Activated T-helper 17 cell treated with anti-CD3 and anti-CD28 coated beads, Interleukin-2, amount 50 U/mL, for 72 hours (primary cell): Measurements from ENCODE around the gene RNF38. TPM values are rescaled to one million over a fixed set of nuclear protein-coding genes. Genes with fewer than 3 reads are reported as not detected.
"Not testable (repeated sequence)": the region's sequence is repeated elsewhere in the genome, so short reads cannot be mapped to it uniquely, and the experiment has no call there.

ENCODE experiments used
- ATAC-seq: fragments of 150-1000 bp; cut with Tn5 transposase; replicated peaks from 2 replicates; pipeline ENCODE4 v1.10.0; 2021; ENCODE audit warnings: mild to moderate bottlenecking, moderate library complexity
- H3K27ac Mint-ChIP-seq: one replicate; pipeline ENCODE4 v1.8.0; 2022; ENCODE audit warnings: mixed read lengths
- H3K27me3 Mint-ChIP-seq: one replicate; pipeline ENCODE4 v1.8.0; 2022; ENCODE audit warnings: mixed read lengths
- H3K36me3 Mint-ChIP-seq: one replicate; pipeline ENCODE4 v1.8.0; 2022; ENCODE audit warnings: low read depth, mild to moderate bottlenecking, mixed read lengths
- H3K4me1 Mint-ChIP-seq: one replicate; pipeline ENCODE4 v1.8.0; 2022; ENCODE audit warnings: mixed read lengths
- H3K4me3 Mint-ChIP-seq: one replicate; pipeline ENCODE4 v1.8.0; 2022; ENCODE audit warnings: mild to moderate bottlenecking, mixed read lengths
- H3K9me3 Mint-ChIP-seq: one replicate; pipeline ENCODE4 v1.8.0; 2022; ENCODE audit warnings: mixed read lengths
- total RNA-seq, 2 donors: library from RNA; stranded (reverse); gene quantifications; one replicate each; pipeline ENCODE4 v1.2.3, GENCODE V29; 2022

Gene RNF38
- total RNA-seq = 10 to 100 TPM; 39.1 to 39.3 TPM

- H3K4me3 Mint-ChIP-seq = peak within 1 kb of the TSS; percentile 91
- no peak for ATAC-seq
- no peaks in the 10 kb centered on the region for H3K9me3 Mint-ChIP-seq
- H3K27me3 Mint-ChIP-seq = no peaks in the 10 kb centered on the region
- peaks cover 26% of the 10 kb centered on the region for H3K4me1 Mint-ChIP-seq
- peaks cover 19% of the 10 kb centered on the region for H3K36me3 Mint-ChIP-seq
- H3K27ac Mint-ChIP-seq = peak within 1 kb of the TSS; percentile 89
Measured at GRCh38 chr9:36399980-36400331, at the start of gene RNF38. TSS of gene RNF38 (minus strand) at chr9:36400269. CDS start at chr9:36400108, 161 bp downstream.

GRCh38 chr9:36448555-36448954 lies 48.5 kb upstream of the RNF38 start:
- ATAC-seq, H3K27me3 Mint-ChIP-seq, H3K4me3 Mint-ChIP-seq, H3K27ac Mint-ChIP-seq, H3K9me3 Mint-ChIP-seq, H3K36me3 Mint-ChIP-seq: not testable (repeated sequence)
- H3K4me1 Mint-ChIP-seq = peaks cover 13% of the 10 kb centered on the region

- Mint-ChIP-seq H3K27ac (no peak overlapping the region), H3K27me3 (no peaks in the 10 kb centered on the region), H3K4me1 (peaks cover 13% of the 10 kb centered on the region), H3K4me3 (no peak overlapping the region), H3K9me3 (no peaks in the 10 kb centered on the region), H3K36me3 (no peaks in the 10 kb centered on the region)
- no peak for ATAC-seq
Measured at GRCh38 chr9:36448017-36448416, 47.9 kb upstream of the RNF38 start.

GRCh38 chr9:36446678-36447077 lies 46.6 kb upstream of the RNF38 start:
- not testable (repeated sequence) for H3K27ac Mint-ChIP-seq, H3K27me3 Mint-ChIP-seq, H3K4me3 Mint-ChIP-seq, H3K9me3 Mint-ChIP-seq, ATAC-seq, H3K36me3 Mint-ChIP-seq
- peaks cover 13% of the 10 kb centered on the region for H3K4me1 Mint-ChIP-seq

DNA sequence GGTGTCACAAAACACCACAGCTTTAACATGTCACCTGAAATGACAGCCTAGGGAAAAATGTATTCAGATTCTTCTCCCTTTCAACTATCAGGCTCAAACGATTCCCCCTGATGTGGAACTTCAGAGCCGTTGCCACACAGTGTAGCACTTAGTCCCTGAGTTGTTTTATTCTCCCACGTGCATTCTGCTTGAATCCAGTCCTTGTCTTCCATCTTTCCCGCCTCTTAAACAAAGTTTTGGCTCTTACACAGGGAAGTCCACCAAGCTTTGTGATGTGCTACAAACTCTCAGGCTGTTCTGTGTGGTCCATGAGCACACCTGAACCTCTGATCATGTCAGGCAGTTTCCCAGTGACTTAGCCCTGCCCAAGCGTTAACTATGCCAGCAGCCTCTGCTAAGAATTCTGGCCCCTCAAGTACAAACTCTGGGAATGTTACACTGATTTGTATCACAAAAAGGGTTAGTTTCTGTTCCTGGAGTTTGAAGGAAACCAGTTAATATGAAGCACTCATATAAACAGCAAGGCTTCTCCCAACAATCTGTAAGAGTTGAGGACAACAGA lies 45.8 kb upstream of the RNF38 start:
- no peak overlapping the region for H3K4me3 Mint-ChIP-seq
- no peaks in the 10 kb centered on the region for H3K9me3 Mint-ChIP-seq
- peaks cover 13% of the 10 kb centered on the region for H3K4me1 Mint-ChIP-seq
- no peak overlapping the region for H3K27ac Mint-ChIP-seq
- H3K36me3 Mint-ChIP-seq = no peaks in the 10 kb centered on the region
- ATAC-seq = no peak
- H3K27me3 Mint-ChIP-seq = no peaks in the 10 kb centered on the region

GRCh38 chr9:36444203-36444602 lies 44.1 kb upstream of the RNF38 start:
- Mint-ChIP-seq H3K9me3 (no peaks in the 10 kb centered on the region), H3K4me3 (no peak overlapping the region), H3K36me3 (no peaks in the 10 kb centered on the region), H3K27me3 (no peaks in the 10 kb centered on the region), H3K4me1 (peaks cover 13% of the 10 kb centered on the region), H3K27ac (peak overlapping the region; percentile 20)
- no peak for ATAC-seq

DNA sequence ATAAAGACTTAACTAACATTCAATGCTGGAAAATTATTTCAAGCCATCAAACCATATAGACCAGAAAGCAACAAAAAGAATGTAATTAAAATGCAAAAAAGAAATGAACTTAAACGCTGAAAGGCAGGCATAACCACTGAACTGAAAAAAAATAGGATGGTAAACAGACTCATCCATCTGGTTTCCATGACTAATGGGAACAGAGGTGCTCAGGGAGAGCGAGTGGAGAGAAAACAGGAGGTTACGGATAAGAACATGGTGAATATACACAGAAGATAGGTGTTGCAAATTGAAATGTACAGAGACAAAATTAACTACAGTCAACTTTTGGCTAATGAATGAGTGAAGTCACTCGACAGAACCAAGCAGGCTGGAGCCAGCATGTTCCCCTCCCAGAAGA lies 43.5 kb upstream of the RNF38 start:
- Mint-ChIP-seq H3K36me3 (no peaks in the 10 kb centered on the region), H3K9me3 (no peaks in the 10 kb centered on the region), H3K4me3 (no peak overlapping the region), H3K27ac (peak overlapping the region; percentile 20), H3K27me3 (no peaks in the 10 kb centered on the region), H3K4me1 (peaks cover 13% of the 10 kb centered on the region)
- no peak for ATAC-seq

DNA sequence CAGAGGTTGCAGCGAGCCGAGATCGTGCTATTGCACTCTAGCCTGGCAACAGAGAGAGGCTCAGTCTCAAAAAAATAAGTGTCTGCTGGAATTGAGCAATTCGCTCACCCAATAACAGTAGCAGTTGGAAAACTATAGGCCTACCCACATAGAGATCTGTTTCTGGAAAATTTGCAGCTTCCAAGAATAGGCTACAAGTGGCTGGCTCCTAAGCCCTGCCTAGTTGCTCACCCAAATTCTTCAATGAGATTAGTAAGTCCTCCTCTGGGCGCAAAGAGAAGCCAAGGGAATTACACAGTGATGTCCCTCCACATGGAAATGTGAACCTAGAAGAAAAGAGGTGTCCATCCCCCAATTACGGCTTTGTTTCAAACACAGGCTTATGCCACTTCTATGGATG lies 42.6 kb upstream of the RNF38 start:
- Mint-ChIP-seq H3K27ac (no peak overlapping the region), H3K4me1 (peaks cover 13% of the 10 kb centered on the region)

GRCh38 chr9:36441966-36442365 lies 41.9 kb upstream of the RNF38 start:
- ATAC-seq = no peak

More for the DNA sequence above, 42.6 kb upstream of the RNF38 start:
- no peaks in the 10 kb centered on the region for H3K9me3 Mint-ChIP-seq
- no peaks in the 10 kb centered on the region for H3K27me3 Mint-ChIP-seq
- H3K4me3 Mint-ChIP-seq = no peak overlapping the region
- H3K36me3 Mint-ChIP-seq = no peaks in the 10 kb centered on the region
- ATAC-seq = no peak

DNA sequence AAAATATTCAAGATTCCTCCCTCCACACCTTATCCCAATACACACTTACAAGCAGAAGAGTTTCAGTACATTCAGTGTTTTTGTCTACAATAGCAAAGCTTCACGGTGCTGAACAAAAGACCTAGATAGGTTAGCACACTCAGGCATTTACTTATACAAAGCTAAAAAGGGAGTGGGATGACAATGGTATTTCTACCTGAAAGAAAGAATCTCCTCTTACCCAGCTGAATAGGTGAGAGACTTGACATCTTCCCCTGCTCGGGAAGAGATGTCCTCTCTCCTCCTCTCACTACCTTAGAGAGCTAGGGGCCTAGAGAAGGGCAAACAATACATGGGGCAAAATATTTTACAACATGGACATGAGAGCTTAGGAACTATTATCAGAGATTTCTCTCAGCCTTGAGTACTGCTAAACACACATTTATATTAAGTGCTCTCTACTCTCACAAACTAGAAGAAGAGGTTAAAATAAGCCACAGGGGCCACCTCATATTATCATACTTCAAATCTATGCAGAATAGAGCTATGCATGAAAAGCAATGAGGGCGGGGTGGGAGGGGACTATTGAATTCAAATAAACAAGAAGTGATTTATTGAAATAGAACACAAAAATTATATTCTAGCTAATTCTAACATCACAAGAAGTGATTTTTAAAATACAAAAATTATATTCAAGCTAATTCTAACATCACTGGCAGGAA lies 38.6 kb upstream of the RNF38 start:
- Mint-ChIP-seq H3K9me3 (no peaks in the 10 kb centered on the region), H3K4me1 (peaks cover 4% of the 10 kb centered on the region)

More at GRCh38 chr9:36441966-36442365, 41.9 kb upstream of the RNF38 start:
- Mint-ChIP-seq H3K9me3 (no peaks in the 10 kb centered on the region), H3K36me3 (no peaks in the 10 kb centered on the region), H3K27me3 (no peaks in the 10 kb centered on the region), H3K27ac (no peak overlapping the region), H3K4me1 (peaks cover 14% of the 10 kb centered on the region), H3K4me3 (no peak overlapping the region)

DNA sequence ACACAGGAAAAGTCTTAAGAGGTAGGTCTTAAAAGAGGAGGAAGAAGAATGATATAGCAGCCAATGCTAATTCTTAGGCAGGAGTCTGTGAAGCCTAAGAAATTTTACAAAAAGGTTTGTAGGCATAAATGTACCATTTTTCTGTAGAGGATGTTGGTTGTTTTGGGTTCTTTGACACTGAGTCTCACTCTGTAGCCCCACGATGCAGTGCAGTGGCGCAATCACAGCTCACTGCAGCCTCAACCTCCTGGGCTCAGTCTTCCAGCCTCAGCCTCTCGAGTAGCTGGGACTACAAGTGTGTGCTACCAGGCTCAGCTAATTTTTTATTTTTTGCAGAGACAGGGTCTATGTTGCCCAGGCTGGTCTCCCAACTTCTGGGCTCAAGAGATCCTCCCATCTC lies 37.7 kb upstream of the RNF38 start:
- H3K4me3 Mint-ChIP-seq = no peak overlapping the region
- no peaks in the 10 kb centered on the region for H3K9me3 Mint-ChIP-seq
- peaks cover 4% of the 10 kb centered on the region for H3K4me1 Mint-ChIP-seq
- no peak overlapping the region for H3K27ac Mint-ChIP-seq
- H3K36me3 Mint-ChIP-seq = no peaks in the 10 kb centered on the region
- no peak for ATAC-seq
- no peaks in the 10 kb centered on the region for H3K27me3 Mint-ChIP-seq

More for the DNA sequence above, 38.6 kb upstream of the RNF38 start:
- Mint-ChIP-seq H3K4me3 (no peak overlapping the region), H3K27ac (no peak overlapping the region), H3K27me3 (no peaks in the 10 kb centered on the region), H3K36me3 (no peaks in the 10 kb centered on the region)
- ATAC-seq = no peak

DNA sequence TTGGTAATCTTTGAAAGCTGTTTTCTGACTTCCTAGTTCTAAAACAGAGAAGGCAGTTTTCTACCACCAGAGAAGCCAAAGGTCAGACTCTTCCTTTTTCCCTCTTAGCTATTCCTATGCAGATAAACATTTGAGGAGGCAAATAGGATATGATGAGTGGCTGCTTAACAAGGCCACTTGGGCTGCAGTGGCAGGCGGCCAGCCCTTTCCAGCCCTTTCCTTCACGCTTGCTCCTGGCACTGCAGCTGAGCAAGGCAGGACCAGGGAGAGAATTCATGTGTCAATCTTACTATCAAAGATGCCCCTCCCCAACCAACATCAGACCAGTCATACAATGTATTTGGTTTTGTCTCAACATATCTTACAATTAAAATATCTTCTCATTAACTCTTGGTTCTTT lies 36.8 kb upstream of the RNF38 start:
- no peak overlapping the region for H3K4me3 Mint-ChIP-seq
- H3K27ac Mint-ChIP-seq = peak overlapping the region; percentile 16
- peaks cover 4% of the 10 kb centered on the region for H3K4me1 Mint-ChIP-seq
- H3K36me3 Mint-ChIP-seq = no peaks in the 10 kb centered on the region
- no peaks in the 10 kb centered on the region for H3K27me3 Mint-ChIP-seq
- no peaks in the 10 kb centered on the region for H3K9me3 Mint-ChIP-seq
- no peak for ATAC-seq

DNA sequence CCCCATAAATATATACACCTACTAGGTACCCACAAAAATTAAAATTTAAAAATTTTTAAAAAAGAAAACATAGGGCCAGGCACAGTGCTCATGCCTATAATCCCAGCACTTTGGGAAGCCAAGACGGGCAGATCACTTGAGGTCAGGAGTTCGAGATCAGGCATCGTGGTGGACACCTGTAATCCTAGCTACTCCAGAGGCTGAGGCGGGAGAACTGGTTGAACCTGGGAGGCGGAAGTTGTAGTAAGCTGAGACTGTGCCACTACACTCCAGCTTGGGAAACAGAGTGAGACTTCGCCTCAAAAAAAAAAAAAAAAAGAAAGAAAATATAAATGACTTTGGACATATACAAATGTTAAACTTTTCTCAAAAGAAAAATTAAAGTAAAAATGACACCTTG lies 33.3 kb upstream of the RNF38 start:
- H3K27ac Mint-ChIP-seq = peak overlapping the region; percentile 62
- ATAC-seq = no peak
- H3K27me3 Mint-ChIP-seq = no peaks in the 10 kb centered on the region
- H3K4me1 Mint-ChIP-seq = peaks cover 14% of the 10 kb centered on the region
- H3K9me3 Mint-ChIP-seq = no peaks in the 10 kb centered on the region
- H3K36me3 Mint-ChIP-seq = peaks cover 14% of the 10 kb centered on the region
- no peak overlapping the region for H3K4me3 Mint-ChIP-seq

DNA sequence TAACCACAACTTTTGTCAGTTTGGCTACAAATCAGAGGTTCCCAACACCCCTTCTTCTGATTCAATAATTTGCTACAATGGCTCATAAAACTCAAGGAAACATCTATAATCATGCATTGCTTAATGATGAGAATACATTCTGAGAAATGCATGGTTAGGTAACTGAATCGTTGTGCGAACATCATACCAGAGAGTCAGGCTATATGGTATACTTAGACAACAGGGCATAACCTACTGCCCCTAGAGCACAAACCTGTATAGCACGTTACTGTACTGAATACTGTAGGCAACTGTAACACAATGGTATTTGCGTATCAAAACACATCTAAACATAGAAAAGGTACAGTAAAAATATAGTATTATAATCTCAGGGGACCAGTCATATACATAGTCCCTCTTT lies 31.0 kb upstream of the RNF38 start:
- H3K4me3 Mint-ChIP-seq = no peak overlapping the region
- peak; percentile 23 for ATAC-seq
- H3K27ac Mint-ChIP-seq = no peak overlapping the region
- H3K4me1 Mint-ChIP-seq = peaks cover 20% of the 10 kb centered on the region
- H3K9me3 Mint-ChIP-seq = no peaks in the 10 kb centered on the region
- H3K27me3 Mint-ChIP-seq = no peaks in the 10 kb centered on the region
- peaks cover 14% of the 10 kb centered on the region for H3K36me3 Mint-ChIP-seq

DNA sequence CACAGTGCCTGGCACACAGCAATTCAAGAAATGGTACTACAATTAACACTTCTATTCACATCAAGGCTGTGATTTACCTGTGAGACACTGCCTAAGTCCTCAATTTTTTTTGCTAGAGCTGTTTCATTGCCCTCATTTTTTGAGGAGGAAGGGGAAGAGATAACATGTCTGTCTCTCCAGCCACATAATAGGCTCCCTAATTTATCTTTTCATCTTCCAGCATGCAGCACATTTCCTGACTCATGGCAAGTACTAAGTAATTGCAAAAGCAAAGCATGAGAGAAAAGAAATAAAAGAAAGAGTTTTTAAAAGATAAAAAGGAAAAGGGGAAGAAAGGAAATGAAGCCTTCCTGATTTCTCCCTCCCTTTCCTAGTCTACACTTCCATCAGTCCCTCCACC lies 26.9 kb upstream of the RNF38 start:
- ATAC-seq = no peak
- peaks cover 20% of the 10 kb centered on the region for H3K4me1 Mint-ChIP-seq
- peaks cover 33% of the 10 kb centered on the region for H3K36me3 Mint-ChIP-seq

More for the DNA sequence above, 26.9 kb upstream of the RNF38 start:
- Mint-ChIP-seq H3K9me3 (no peaks in the 10 kb centered on the region), H3K27me3 (no peaks in the 10 kb centered on the region), H3K27ac (peak overlapping the region; percentile 82), H3K4me3 (no peak overlapping the region)
